Endodermal cell (in vitro differentiated cells): ENCODE data around the gene ZNF793. TPM values are rescaled to one million over a fixed set of nuclear protein-coding genes. Genes with fewer than 3 reads are reported as not detected.

Experiments
- DNase-seq: peaks from one replicate; pipeline ENCODE4 v3.0.0-alpha.2; 2017
- H3K27ac ChIP-seq: 2 replicates; pipeline ENCODE4 v1.5.1; 2013; ENCODE audit warnings: mild to moderate bottlenecking, low read depth, low read length, moderate library complexity
- H3K27me3 ChIP-seq: 2 replicates; pipeline ENCODE4 v1.6.1; 2013; ENCODE audit warnings: mild to moderate bottlenecking, low read length, moderate library complexity; ENCODE audit not compliant: insufficient read depth, control insufficient read depth, poor library complexity, severe bottlenecking
- H3K36me3 ChIP-seq: 2 replicates; pipeline ENCODE4 v1.7.0; 2013; ENCODE audit warnings: mild to moderate bottlenecking, low read length, moderate library complexity; ENCODE audit not compliant: control insufficient read depth, insufficient read depth
- H3K4me1 ChIP-seq: one replicate; pipeline ENCODE4 v1.7.0; 2013; ENCODE audit warnings: low read length; ENCODE audit not compliant: control insufficient read depth, insufficient read depth
- H3K4me3 ChIP-seq: 2 replicates; pipeline ENCODE4 v1.5.1; 2013; ENCODE audit warnings: mild to moderate bottlenecking, low read length, moderate library complexity
- H3K9ac ChIP-seq: 2 replicates; pipeline ENCODE4 v1.6.1; 2013; ENCODE audit warnings: mild to moderate bottlenecking, low read length, moderate library complexity; ENCODE audit not compliant: poor library complexity, severe bottlenecking; ENCODE audit errors: extremely low read depth
- H3K9me3 ChIP-seq: 2 replicates; pipeline ENCODE4 v1.6.1; 2013; ENCODE audit warnings: mild to moderate bottlenecking, low read length, moderate library complexity; ENCODE audit not compliant: control insufficient read depth
- H3K27ac Mint-ChIP-seq: 2 replicates; pipeline ENCODE4 v1.8.0; 2020; ENCODE audit warnings: mixed read lengths
- H3K27me3 Mint-ChIP-seq: 2 replicates; pipeline ENCODE4 v1.8.0; 2021; ENCODE audit warnings: mild to moderate bottlenecking, mixed read lengths; ENCODE audit not compliant: insufficient read depth
- H3K36me3 Mint-ChIP-seq: 2 replicates; pipeline ENCODE4 v1.8.0; 2020; ENCODE audit warnings: low read depth, mixed read lengths
- H3K4me1 Mint-ChIP-seq: 2 replicates; pipeline ENCODE4 v1.8.0; 2020; ENCODE audit warnings: mixed read lengths
- H3K4me3 Mint-ChIP-seq: 2 replicates; pipeline ENCODE4 v1.8.0; 2020; ENCODE audit warnings: mild to moderate bottlenecking, moderate library complexity, mixed read lengths
- H3K9me3 Mint-ChIP-seq: 2 replicates; pipeline ENCODE4 v1.8.0; 2020; ENCODE audit warnings: mild to moderate bottlenecking, mixed read lengths
- WGBS, 2 experiments: methylation state at CpG; one replicate each; pipeline versions ENCODE4 v1.1.5 to v1.1.7; 2013; ENCODE audit warnings: missing lambda C conversion rate in 2 of 2, mixed read lengths in 1 of 2; ENCODE audit not compliant: insufficient coverage in 1 of 2, insufficient read length in 1 of 2; 5-methylcytosine and 5-hydroxymethylcytosine counted together
- total RNA-seq, 2 donors: library from RNA; stranded (reverse); fragmentation: NEBNext Ultra II Directional in 1 of 2; extraction: Animal tissue kit (Norgen Biotek cat#: 25700) in 1 of 2; gene quantifications; 2 replicates in 1 of 2; 3 replicates in 1 of 2; pipeline ENCODE4 v1.2.1, GENCODE V29; 2021
- TF ChIP-seq, protein P1 (sequence below): fragments of 200-600 bp; sonication (generic); conservative IDR thresholded peaks from 2 replicates; pipeline ENCODE4 v1.5.0; 2021; ENCODE audit warnings: antibody characterized with exemption, mild to moderate bottlenecking

The ZNF793 gene
- total RNA-seq, 2 donors from 2014 or later = 18.4 to 18.6 TPM

DNA sequence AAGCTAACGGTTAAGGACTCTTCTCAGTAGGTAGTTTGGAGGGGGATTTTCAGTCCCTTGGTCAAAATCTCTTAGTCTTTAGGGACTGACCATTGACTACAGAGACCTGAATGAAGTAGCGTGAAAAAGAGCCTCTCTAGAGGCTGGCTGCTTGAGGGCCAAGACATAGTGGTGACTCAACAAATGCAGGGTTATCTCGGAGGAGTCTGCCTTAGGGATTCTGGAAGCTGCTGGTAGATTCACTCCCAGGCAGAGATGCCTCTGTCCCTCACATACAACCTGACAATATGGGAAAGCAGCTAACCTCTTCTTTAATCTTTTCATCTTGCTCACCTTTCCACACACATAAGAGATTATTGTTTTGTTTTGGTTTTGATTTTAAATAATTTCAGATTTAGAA lies 5.1 kb downstream of the ZNF793 start:
- H3K4me3 ChIP-seq = no peak overlapping the region
- H3K4me3 Mint-ChIP-seq = no peak overlapping the region
- H3K4me1 Mint-ChIP-seq = no peaks in the 10 kb centered on the region
- H3K9me3 Mint-ChIP-seq = no peaks in the 10 kb centered on the region
- no peak overlapping the region for H3K9ac ChIP-seq
- H3K27me3 Mint-ChIP-seq = no peaks in the 10 kb centered on the region
- peaks cover 54% of the 10 kb centered on the region for H3K36me3 Mint-ChIP-seq
- no peak overlapping the region for H3K27ac Mint-ChIP-seq
- TF ChIP-seq, protein P1, sequence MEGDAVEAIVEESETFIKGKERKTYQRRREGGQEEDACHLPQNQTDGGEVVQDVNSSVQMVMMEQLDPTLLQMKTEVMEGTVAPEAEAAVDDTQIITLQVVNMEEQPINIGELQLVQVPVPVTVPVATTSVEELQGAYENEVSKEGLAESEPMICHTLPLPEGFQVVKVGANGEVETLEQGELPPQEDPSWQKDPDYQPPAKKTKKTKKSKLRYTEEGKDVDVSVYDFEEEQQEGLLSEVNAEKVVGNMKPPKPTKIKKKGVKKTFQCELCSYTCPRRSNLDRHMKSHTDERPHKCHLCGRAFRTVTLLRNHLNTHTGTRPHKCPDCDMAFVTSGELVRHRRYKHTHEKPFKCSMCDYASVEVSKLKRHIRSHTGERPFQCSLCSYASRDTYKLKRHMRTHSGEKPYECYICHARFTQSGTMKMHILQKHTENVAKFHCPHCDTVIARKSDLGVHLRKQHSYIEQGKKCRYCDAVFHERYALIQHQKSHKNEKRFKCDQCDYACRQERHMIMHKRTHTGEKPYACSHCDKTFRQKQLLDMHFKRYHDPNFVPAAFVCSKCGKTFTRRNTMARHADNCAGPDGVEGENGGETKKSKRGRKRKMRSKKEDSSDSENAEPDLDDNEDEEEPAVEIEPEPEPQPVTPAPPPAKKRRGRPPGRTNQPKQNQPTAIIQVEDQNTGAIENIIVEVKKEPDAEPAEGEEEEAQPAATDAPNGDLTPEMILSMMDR = no peak
- no peaks in the 10 kb centered on the region for H3K27me3 ChIP-seq
- H3K27ac ChIP-seq = no peak overlapping the region
- H3K36me3 ChIP-seq = peaks cover 62% of the 10 kb centered on the region
- H3K4me1 ChIP-seq = peaks cover 4% of the 10 kb centered on the region
- no peak for DNase-seq
- WGBS, 2 experiments = 88 to 92% methylated on average over 1 to 3 of the region's 3 CpGs
- peaks cover 12% of the 10 kb centered on the region for H3K9me3 ChIP-seq

DNA sequence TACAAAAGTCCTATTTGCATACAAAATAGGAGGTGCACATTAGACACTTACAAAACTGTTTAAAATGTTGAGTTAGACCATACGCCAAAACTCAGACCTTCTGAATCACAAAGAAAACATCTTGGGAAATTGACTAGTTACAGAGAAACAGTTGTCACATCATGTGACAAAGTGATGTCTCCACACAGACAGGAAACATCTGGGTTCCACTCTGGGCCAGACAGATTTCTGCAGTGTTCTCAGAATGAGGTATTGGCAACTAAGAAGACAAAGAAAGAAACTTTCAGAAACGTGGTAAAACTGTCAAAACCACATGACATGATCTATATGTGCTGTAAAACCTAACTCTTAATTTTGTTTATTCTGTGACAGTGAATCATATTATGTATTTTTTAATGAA lies 6.7 kb downstream of the ZNF793 start:
- Mint-ChIP-seq H3K9me3 (peaks cover 3% of the 10 kb centered on the region), H3K36me3 (peaks cover 67% of the 10 kb centered on the region), H3K27ac (no peak overlapping the region), H3K27me3 (no peaks in the 10 kb centered on the region), H3K4me1 (no peaks in the 10 kb centered on the region), H3K4me3 (no peak overlapping the region)
- Histone ChIP-seq H3K4me1 (no peaks in the 10 kb centered on the region), H3K9me3 (peaks cover 16% of the 10 kb centered on the region), H3K4me3 (no peak overlapping the region), H3K27me3 (no peaks in the 10 kb centered on the region), H3K27ac (no peak overlapping the region), H3K36me3 (peaks cover 76% of the 10 kb centered on the region), H3K9ac (no peak overlapping the region)
- DNase-seq = no peak
- WGBS, 2 experiments = 92 to 100% methylated on average over 2 of the region's 2 CpGs
- TF ChIP-seq, protein P1 = no peak

DNA sequence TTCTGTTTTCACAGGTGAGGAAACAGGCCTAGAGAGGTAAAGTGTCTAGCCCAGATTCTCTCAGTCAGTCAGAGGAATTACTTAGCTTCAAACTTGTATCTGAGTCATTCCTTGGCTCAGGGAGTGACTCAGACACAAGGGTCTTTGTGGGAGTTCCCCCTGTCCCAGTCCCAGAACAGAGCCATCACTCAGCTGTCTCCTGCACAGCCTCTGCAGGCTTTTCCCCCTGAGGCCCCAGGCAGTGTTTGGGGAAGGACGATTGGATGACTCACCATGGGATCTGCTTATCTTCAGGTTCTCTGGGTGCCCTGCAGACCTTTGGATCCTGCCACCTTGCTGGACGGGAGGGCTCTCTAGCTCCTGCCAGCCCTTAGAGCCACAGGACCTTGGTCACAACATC lies 13.2 kb downstream of the ZNF793 start:
- H3K4me3 Mint-ChIP-seq = no peak overlapping the region
- Histone ChIP-seq H3K9ac (no peak overlapping the region), H3K27ac (no peak overlapping the region), H3K27me3 (no peaks in the 10 kb centered on the region), H3K4me3 (no peak overlapping the region), H3K9me3 (peaks cover 28% of the 10 kb centered on the region), H3K36me3 (peaks cover 67% of the 10 kb centered on the region), H3K4me1 (no peaks in the 10 kb centered on the region)
- peaks cover 21% of the 10 kb centered on the region for H3K9me3 Mint-ChIP-seq
- DNase-seq = no peak
- H3K27ac Mint-ChIP-seq = no peak overlapping the region
- H3K4me1 Mint-ChIP-seq = no peaks in the 10 kb centered on the region
- H3K27me3 Mint-ChIP-seq = no peaks in the 10 kb centered on the region
- H3K36me3 Mint-ChIP-seq = peaks cover 76% of the 10 kb centered on the region
- TF ChIP-seq, protein P1 = no peak
- WGBS, 2 experiments = 85% methylated on average over 2 of the region's 2 CpGs; no CpG with 5 or more reads in 1 of the 2 experiments
